Immature natural killer cell (primary cell): Measurements from ENCODE around the gene KATNB1. TPM values are rescaled to one million over a fixed set of nuclear protein-coding genes. Genes with fewer than 3 reads are reported as not detected.
A peak's percentile ranks its signal among the peaks of the same experiment; 100 is the strongest.
"Not testable (repeated sequence)": the region's sequence is repeated elsewhere in the genome, so short reads cannot be mapped to it uniquely, and the experiment has no call there.

Experiments used
- DNase-seq, 3 donors: peaks; one replicate each; pipeline ENCODE4 v3.0.0; 2022; ENCODE audit warnings: mixed read lengths in 1 of 3
- H3K27ac Mint-ChIP-seq, 6 donors: one replicate each; pipeline ENCODE4 v1.8.0; 2020; ENCODE audit warnings: mixed read lengths in 6 of 6, mild to moderate bottlenecking in 5 of 6, inconsistent platforms in 4 of 6, moderate library complexity in 3 of 6
- H3K27me3 Mint-ChIP-seq, 3 donors: one replicate each; pipeline ENCODE4 v1.8.0; 2020 to 2021; ENCODE audit warnings: low read depth in 3 of 3, mild to moderate bottlenecking in 3 of 3, mixed read lengths in 3 of 3, moderate library complexity in 3 of 3, inconsistent platforms in 1 of 3
- H3K36me3 Mint-ChIP-seq, 3 donors: one replicate each; pipeline ENCODE4 v1.8.0; 2020; ENCODE audit warnings: mixed read lengths in 3 of 3, inconsistent platforms in 2 of 3, mild to moderate bottlenecking in 2 of 3
- H3K4me1 Mint-ChIP-seq, 2 donors: one replicate each; pipeline ENCODE4 v1.8.0; 2020; ENCODE audit warnings: inconsistent platforms in 2 of 2, mild to moderate bottlenecking in 2 of 2, mixed read lengths in 2 of 2, moderate library complexity in 1 of 2
- H3K4me3 Mint-ChIP-seq, 5 donors: one replicate each; pipeline ENCODE4 v1.8.0; 2020; ENCODE audit warnings: mild to moderate bottlenecking in 5 of 5, mixed read lengths in 5 of 5, inconsistent platforms in 3 of 5, moderate library complexity in 3 of 5
- H3K9me3 Mint-ChIP-seq, 6 donors: one replicate each; pipeline ENCODE4 v1.8.0; 2020; ENCODE audit warnings: mild to moderate bottlenecking in 6 of 6, mixed read lengths in 6 of 6, inconsistent platforms in 4 of 6, moderate library complexity in 3 of 6
- polyA plus RNA-seq, 3 donors: library from polyadenylated mRNA; unstranded; fragments of 300-500 nt; fragmentation: Illumina TruSeq; gene quantifications; one replicate each; pipeline ENCODE4 v1.2.3, GENCODE V29; 2021

Gene KATNB1
- polyA plus RNA-seq, 3 donors from 2014 or later: 21.6 to 43.9 (median 43.1) TPM

GRCh38 chr16:57746316-57746715 is 10.7 kb downstream of the KATNB1 start:
- Mint-ChIP-seq H3K36me3 (peaks cover 0 to 21% (median under 1%) of the 10 kb centered on the region in 3 donors), H3K27ac (peak overlapping the region in 4 of 6 donors; percentile 2 to 75 (median 38)), H3K4me1 (peaks cover 14 to 27% of the 10 kb centered on the region in 2 donors)
- H3K4me3 Mint-ChIP-seq, H3K27me3 Mint-ChIP-seq, H3K9me3 Mint-ChIP-seq, DNase-seq: not testable (repeated sequence)

GRCh38 chr16:57747091-57747490 is 11.5 kb downstream of the KATNB1 start:
- H3K36me3 Mint-ChIP-seq: peaks cover 0 to 24% (median 3%) of the 10 kb centered on the region in 3 donors
- DNase-seq: no peak
- no peaks in the 10 kb centered on the region for H3K27me3 Mint-ChIP-seq
- H3K9me3 Mint-ChIP-seq: no peaks in the 10 kb centered on the region
- no peak overlapping the region for H3K4me3 Mint-ChIP-seq
- peaks cover 14 to 28% of the 10 kb centered on the region in 2 donors for H3K4me1 Mint-ChIP-seq
- H3K27ac Mint-ChIP-seq: peak overlapping the region in 2 of 6 donors; percentile 49 to 56

- H3K4me3 Mint-ChIP-seq: no peak overlapping the region
- H3K27me3 Mint-ChIP-seq: no peaks in the 10 kb centered on the region
- DNase-seq: no peak
- no peaks in the 10 kb centered on the region for H3K9me3 Mint-ChIP-seq
- H3K4me1 Mint-ChIP-seq: peaks cover 14 to 28% of the 10 kb centered on the region in 2 donors
- H3K27ac Mint-ChIP-seq: peak overlapping the region in 3 of 6 donors; percentile 14 to 56 (median 49)
- peaks cover 0 to 24% (median 4%) of the 10 kb centered on the region in 3 donors for H3K36me3 Mint-ChIP-seq
Measured at GRCh38 chr16:57747496-57747895, 11.9 kb downstream of the KATNB1 start.

GRCh38 chr16:57747996-57748395 is 12.4 kb downstream of the KATNB1 start:
- no peak overlapping the region for H3K4me3 Mint-ChIP-seq
- peaks cover 0 to 21% (median 4%) of the 10 kb centered on the region in 3 donors for H3K36me3 Mint-ChIP-seq
- H3K4me1 Mint-ChIP-seq: peaks cover 14 to 28% of the 10 kb centered on the region in 2 donors
- DNase-seq: no peak
- no peaks in the 10 kb centered on the region for H3K27me3 Mint-ChIP-seq
- no peaks in the 10 kb centered on the region for H3K9me3 Mint-ChIP-seq
- no peak overlapping the region for H3K27ac Mint-ChIP-seq

- H3K36me3 Mint-ChIP-seq: peaks cover 0 to 21% (median 4%) of the 10 kb centered on the region in 3 donors
- H3K4me3 Mint-ChIP-seq: no peak overlapping the region
- H3K27ac Mint-ChIP-seq: peak overlapping the region in 1 of 6 donors; percentile 53
- no peaks in the 10 kb centered on the region for H3K9me3 Mint-ChIP-seq
- H3K4me1 Mint-ChIP-seq: peaks cover 14 to 28% of the 10 kb centered on the region in 2 donors
- no peaks in the 10 kb centered on the region for H3K27me3 Mint-ChIP-seq
- no peak for DNase-seq
Measured at GRCh38 chr16:57748596-57748995, 13.0 kb downstream of the KATNB1 start.

- peak overlapping the region in 4 of 6 donors; percentile 30 to 80 (median 72) for H3K27ac Mint-ChIP-seq
Measured at GRCh38 chr16:57749101-57749692, 13.6 kb downstream of the KATNB1 start.

GRCh38 chr16:57749856-57750452 is 14.4 kb downstream of the KATNB1 start:
- peaks cover 0 to 1% (median 0%) of the 10 kb centered on the region in 6 donors for H3K9me3 Mint-ChIP-seq
- peaks cover 0 to 21% (median 4%) of the 10 kb centered on the region in 3 donors for H3K36me3 Mint-ChIP-seq
- peak overlapping the region; percentile 22 to 80 (median 71) for H3K27ac Mint-ChIP-seq
- H3K4me3 Mint-ChIP-seq: peak overlapping the region in 3 of 5 donors; percentile 39 to 72 (median 57)
- peaks cover 14 to 28% of the 10 kb centered on the region in 2 donors for H3K4me1 Mint-ChIP-seq
- peak in 1 of 3 donors; percentile 17 for DNase-seq
- no peaks in the 10 kb centered on the region for H3K27me3 Mint-ChIP-seq

More at GRCh38 chr16:57749101-57749692, 13.6 kb downstream of the KATNB1 start:
- peaks cover 14 to 28% of the 10 kb centered on the region in 2 donors for H3K4me1 Mint-ChIP-seq
- peaks cover 0 to 21% (median 4%) of the 10 kb centered on the region in 3 donors for H3K36me3 Mint-ChIP-seq
- no peak for DNase-seq
- peak overlapping the region in 1 of 5 donors; percentile 72 for H3K4me3 Mint-ChIP-seq
- no peaks in the 10 kb centered on the region for H3K27me3 Mint-ChIP-seq
- H3K9me3 Mint-ChIP-seq: peaks cover 0 to 1% (median 0%) of the 10 kb centered on the region in 6 donors

GRCh38 chr16:57750796-57751538 is 15.4 kb downstream of the KATNB1 start:
- Mint-ChIP-seq H3K27me3 (no peaks in the 10 kb centered on the region), H3K4me1 (peaks cover 14 to 25% of the 10 kb centered on the region in 2 donors), H3K36me3 (peaks cover 0 to 15% (median 4%) of the 10 kb centered on the region in 3 donors), H3K4me3 (peak overlapping the region in 3 of 5 donors; percentile 31 to 46 (median 39)), H3K9me3 (peaks cover 0 to 1% (median 0%) of the 10 kb centered on the region in 6 donors), H3K27ac (peak overlapping the region in 5 of 6 donors; percentile 2 to 72 (median 60))
- DNase-seq: no peak

GRCh38 chr16:57751539-57752202 is 16.1 kb downstream of the KATNB1 start:
- Mint-ChIP-seq H3K9me3 (peaks cover 0 to 1% (median 0%) of the 10 kb centered on the region in 6 donors), H3K4me3 (no peak overlapping the region), H3K4me1 (peaks cover 14 to 22% of the 10 kb centered on the region in 2 donors), H3K27me3 (no peaks in the 10 kb centered on the region), H3K36me3 (peaks cover 0 to 15% (median 4%) of the 10 kb centered on the region in 3 donors), H3K27ac (peak overlapping the region in 1 of 6 donors; percentile 69)
- no peak for DNase-seq

- H3K4me3 Mint-ChIP-seq: no peak overlapping the region
- H3K27me3 Mint-ChIP-seq: no peaks in the 10 kb centered on the region
- peaks cover 0 to 15% (median 4%) of the 10 kb centered on the region in 3 donors for H3K36me3 Mint-ChIP-seq
- DNase-seq: no peak
- peak overlapping the region in 1 of 6 donors; percentile 69 for H3K27ac Mint-ChIP-seq
- peaks cover 17 to 22% of the 10 kb centered on the region in 2 donors for H3K4me1 Mint-ChIP-seq
- peaks cover 0 to 1% (median 0%) of the 10 kb centered on the region in 6 donors for H3K9me3 Mint-ChIP-seq
Measured at GRCh38 chr16:57752203-57752580, 16.6 kb downstream of the KATNB1 start.

- H3K4me1 Mint-ChIP-seq: peaks cover 21 to 22% of the 10 kb centered on the region in 2 donors
- H3K9me3 Mint-ChIP-seq: peaks cover 0 to 1% (median 0%) of the 10 kb centered on the region in 6 donors
- H3K27me3 Mint-ChIP-seq: no peaks in the 10 kb centered on the region
- peak overlapping the region in 1 of 6 donors; percentile 58 for H3K27ac Mint-ChIP-seq
- no peak for DNase-seq
- H3K36me3 Mint-ChIP-seq: peaks cover 0 to 15% (median 4%) of the 10 kb centered on the region in 3 donors
- no peak overlapping the region for H3K4me3 Mint-ChIP-seq
Measured at GRCh38 chr16:57752581-57753447, 17.2 kb downstream of the KATNB1 start.

- H3K9me3 Mint-ChIP-seq: peaks cover 0 to 1% (median 0%) of the 10 kb centered on the region in 6 donors
- no peaks in the 10 kb centered on the region for H3K27me3 Mint-ChIP-seq
- no peak for DNase-seq
- no peak overlapping the region for H3K4me3 Mint-ChIP-seq
- H3K36me3 Mint-ChIP-seq: peaks cover 0 to 15% (median 4%) of the 10 kb centered on the region in 3 donors
- peaks cover 22 to 25% of the 10 kb centered on the region in 2 donors for H3K4me1 Mint-ChIP-seq
- H3K27ac Mint-ChIP-seq: peak overlapping the region in 2 of 6 donors; percentile 21 to 58
Measured at GRCh38 chr16:57753448-57754353, 18.1 kb downstream of the KATNB1 start.
